Gastrocnemius medialis (tissue), 4 donors: ENCODE measurements around the gene FASN.

Experiments used
- POLR2A ChIP-seq, 2 donors: fragments of 450-650 bp; IDR thresholded peaks; one replicate each; pipeline ENCODE4 v1.6.1; 2017; ENCODE audit warnings: antibody characterized with exemption in 2 of 2, mild to moderate bottlenecking in 2 of 2, moderate library complexity in 2 of 2
- TF ChIP-seq, protein P1 (sequence below), 5 experiments: fragments of 450-650 bp in 3 of 5; fragments of 200-600 bp in 2 of 5; sonication (generic) in 2 of 5; IDR thresholded peaks in 4 of 5; conservative IDR thresholded peaks in 1 of 5; 1 replicate in 4 of 5; 2 replicates in 1 of 5; pipeline ENCODE4 v1.5.1; 2016 to 2019; ENCODE audit warnings: antibody characterized with exemption in 5 of 5, mild to moderate bottlenecking in 3 of 5, moderate library complexity in 3 of 5

DNA sequence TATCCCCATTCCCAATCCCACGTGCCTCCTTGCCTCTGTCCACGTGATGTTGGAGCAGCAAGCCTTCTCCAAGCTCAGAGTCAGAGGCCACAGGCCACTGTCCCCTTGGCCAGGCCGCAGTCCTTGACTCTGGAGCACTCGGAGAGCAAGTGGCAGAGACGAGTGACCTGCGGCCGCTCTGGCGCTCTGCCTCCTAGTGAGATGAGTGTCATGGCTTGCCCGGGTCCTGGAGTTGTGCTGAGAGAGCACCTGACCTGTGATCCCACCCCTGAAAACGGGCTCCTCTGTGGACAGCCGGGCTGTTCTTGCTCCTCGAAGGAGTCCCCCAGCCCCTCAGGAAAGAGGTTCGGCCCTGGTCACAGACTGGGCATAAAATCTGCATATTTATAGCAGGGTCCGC is 10.0 kb upstream of the FASN start:
- TF ChIP-seq, protein P1, sequence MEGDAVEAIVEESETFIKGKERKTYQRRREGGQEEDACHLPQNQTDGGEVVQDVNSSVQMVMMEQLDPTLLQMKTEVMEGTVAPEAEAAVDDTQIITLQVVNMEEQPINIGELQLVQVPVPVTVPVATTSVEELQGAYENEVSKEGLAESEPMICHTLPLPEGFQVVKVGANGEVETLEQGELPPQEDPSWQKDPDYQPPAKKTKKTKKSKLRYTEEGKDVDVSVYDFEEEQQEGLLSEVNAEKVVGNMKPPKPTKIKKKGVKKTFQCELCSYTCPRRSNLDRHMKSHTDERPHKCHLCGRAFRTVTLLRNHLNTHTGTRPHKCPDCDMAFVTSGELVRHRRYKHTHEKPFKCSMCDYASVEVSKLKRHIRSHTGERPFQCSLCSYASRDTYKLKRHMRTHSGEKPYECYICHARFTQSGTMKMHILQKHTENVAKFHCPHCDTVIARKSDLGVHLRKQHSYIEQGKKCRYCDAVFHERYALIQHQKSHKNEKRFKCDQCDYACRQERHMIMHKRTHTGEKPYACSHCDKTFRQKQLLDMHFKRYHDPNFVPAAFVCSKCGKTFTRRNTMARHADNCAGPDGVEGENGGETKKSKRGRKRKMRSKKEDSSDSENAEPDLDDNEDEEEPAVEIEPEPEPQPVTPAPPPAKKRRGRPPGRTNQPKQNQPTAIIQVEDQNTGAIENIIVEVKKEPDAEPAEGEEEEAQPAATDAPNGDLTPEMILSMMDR (IDR thresholded peaks at IDR 0.05 in 4 of 5, conservative IDR thresholded peaks at IDR 0.05 in 1 of 5) = no peak
- TF ChIP-seq POLR2A (IDR thresholded peaks at IDR 0.05) = no peak
